Spleen (tissue), 11 donors: ENCODE results near the gene OPCML. TPM values are rescaled to one million over a fixed set of nuclear protein-coding genes. Genes with fewer than 3 reads are reported as not detected.

ENCODE experiments used
- DNase-seq: peaks from one replicate; pipeline ENCODE4 v3.0.0-alpha.2; 2020
- H3K27ac ChIP-seq, 8 donors: fragments of 200-600 bp; sonication (generic) in 7 of 8; 1 replicate in 4 of 8; 2 replicates in 4 of 8; pipeline versions ENCODE4 v1.5.0 to v1.8.0; 2016 to 2021; ENCODE audit warnings: inconsistent platforms in 4 of 8, mild to moderate bottlenecking in 4 of 8, moderate library complexity in 1 of 8
- H3K27me3 ChIP-seq, 7 donors: fragments of 200-600 bp; sonication (generic) in 6 of 7; replicated peaks in 1 of 7; 1 replicate in 4 of 7; 2 replicates in 3 of 7; pipeline versions ENCODE4 v1.5.0 to v1.8.0; 2016 to 2021; ENCODE audit warnings: inconsistent platforms in 3 of 7, mild to moderate bottlenecking in 1 of 7
- H3K36me3 ChIP-seq, 6 donors: fragments of 200-600 bp; sonication (generic) in 5 of 6; 1 replicate in 4 of 6; 2 replicates in 2 of 6; pipeline versions ENCODE4 v1.5.0 to v1.8.0; 2016 to 2021; ENCODE audit warnings: inconsistent platforms in 2 of 6
- H3K4me1 ChIP-seq, 6 donors: fragments of 200-600 bp; sonication (generic) in 5 of 6; 1 replicate in 3 of 6; 2 replicates in 3 of 6; pipeline versions ENCODE4 v1.5.0 to v1.8.0; 2016 to 2021; ENCODE audit warnings: inconsistent platforms in 3 of 6
- H3K4me3 ChIP-seq, 8 donors: fragments of 200-600 bp; sonication (generic) in 7 of 8; 1 replicate in 4 of 8; 2 replicates in 4 of 8; pipeline versions ENCODE4 v1.5.0 to v1.8.0; 2016 to 2021; ENCODE audit warnings: inconsistent platforms in 4 of 8, mild to moderate bottlenecking in 4 of 8, moderate library complexity in 2 of 8
- H3K9me3 ChIP-seq, 8 donors: fragments of 200-600 bp; sonication (generic) in 7 of 8; 1 replicate in 4 of 8; 2 replicates in 4 of 8; pipeline versions ENCODE4 v1.5.0 to v1.8.0; 2016 to 2021; ENCODE audit warnings: inconsistent platforms in 4 of 8
- CTCF ChIP-seq, 11 experiments: fragments of 200-600 bp in 7 of 11; fragments of 450-650 bp in 4 of 11; sonication (generic) in 4 of 11; IDR thresholded peaks in 8 of 11; conservative IDR thresholded peaks in 3 of 11; 1 replicate in 7 of 11; 2 replicates in 4 of 11; pipeline versions ENCODE4 v1.4.0 to v1.8.0; 2016 to 2021; ENCODE audit warnings: antibody characterized with exemption in 11 of 11, inconsistent platforms in 4 of 11, mild to moderate bottlenecking in 1 of 11
- POLR2A ChIP-seq, 3 donors: fragments of 450-650 bp; IDR thresholded peaks; one replicate each; pipeline ENCODE4 v1.5.1; 2017; ENCODE audit warnings: antibody characterized with exemption in 3 of 3, mild to moderate bottlenecking in 1 of 3
- POLR2AphosphoS5 ChIP-seq, 3 donors: sonication (generic); formaldehyde crosslinking; IDR thresholded peaks; one replicate each; pipeline ENCODE4 v1.5.1; 2017; ENCODE audit warnings: antibody characterized with exemption in 3 of 3
- WGBS, 5 donors: extraction: QIAGEN DNeasy Blood & Tissue Kit in 3 of 5; methylation state at CpG; one replicate each; pipeline versions ENCODE4 v1.1.5 to v1.1.7; 2013 to 2018; 5-methylcytosine and 5-hydroxymethylcytosine counted together
- intact Hi-C: fragments of 100-400 bp; cut with DNase I; formaldehyde crosslinking; loops from one replicate; pipeline ENCODE4 v1.15.0; 2023; ENCODE audit warnings: low total_unique reads
- polyA plus RNA-seq, 3 donors: library from polyadenylated mRNA; stranded (reverse); fragments of 200-250 nt; gene quantifications; one replicate each; pipeline ENCODE4 v1.2.1, GENCODE V29; 2013
- total RNA-seq, 7 donors: library from RNA; depleted of rRNA in 3 of 7; stranded (reverse); fragments of >200 nt in 3 of 7; fragmentation: NEBNext Ultra II Directional in 4 of 7; extraction: Animal tissue kit (Norgen Biotek cat#: 25700) in 4 of 7; gene quantifications; one replicate each; pipeline versions ENCODE4 v1.1.0 to v1.2.1, GENCODE V29; 2016 to 2021
- donor health status: healthy with polysubstance abuse.
- donor health status: DM: no; HTN: no; CAD: no; lungs with moderate emphysema.
- donor health status: DM: no; HTN: no; CAD: no.
- donor health status: Bipolar disorder and iron deficiency.
- donor health status: healthy.
- donor health status: DM: no; HTN: no; CAD: no.
- donor health status: DM: yes; HTN: yes; CAD: no.

Gene OPCML
- total and polyA plus RNA-seq, 10 donors, result 0.09 to 10.7 (median 3.1) TPM

GRCh38 chr11:132578580-132578979 is 953.7 kb downstream of the OPCML start:
- H3K9me3 ChIP-seq, result peaks cover 0 to 17% (median 2%) of the 10 kb centered on the region in 8 donors
- H3K27me3 ChIP-seq, result no peaks in the 10 kb centered on the region
- DNase-seq, result no peak
- no peaks in the 10 kb centered on the region for H3K36me3 ChIP-seq
- H3K4me1 ChIP-seq, result no peaks in the 10 kb centered on the region
- intact Hi-C loops, result no loop called here
- H3K27ac ChIP-seq, result no peak overlapping the region
- no peak overlapping the region for H3K4me3 ChIP-seq
- WGBS, 5 donors, result 88 to 98% (median 93%) methylated on average over 1 of the region's 1 CpG
- no peak for TF ChIP-seq POLR2A (IDR thresholded peaks at IDR 0.05)
- no peak for TF ChIP-seq POLR2AphosphoS5 (IDR thresholded peaks at IDR 0.05)
- TF ChIP-seq CTCF (IDR thresholded peaks at IDR 0.05 in 8 of 11, conservative IDR thresholded peaks at IDR 0.05 in 3 of 11), result no peak

- H3K36me3 ChIP-seq, result no peaks in the 10 kb centered on the region
- H3K4me1 ChIP-seq, result no peaks in the 10 kb centered on the region
- no peaks in the 10 kb centered on the region for H3K27me3 ChIP-seq
- 60 to 77% (median 69%) methylated on average over 3 of the region's 3 CpGs for WGBS, 5 donors
- DNase-seq, result no peak
- peak overlapping the region in 6 of 8 donors; percentile 0 to 60 (median 47) for H3K27ac ChIP-seq
- TF ChIP-seq POLR2A (IDR thresholded peaks at IDR 0.05), result no peak
- no peak for TF ChIP-seq CTCF (IDR thresholded peaks at IDR 0.05 in 8 of 11, conservative IDR thresholded peaks at IDR 0.05 in 3 of 11)
- H3K4me3 ChIP-seq, result no peak overlapping the region
- intact Hi-C loops, result no loop called here
- H3K9me3 ChIP-seq, result peaks cover 0 to 31% (median 12%) of the 10 kb centered on the region in 8 donors
Measured at GRCh38 chr11:132576706-132577105, 955.6 kb downstream of the OPCML start.

- DNase-seq, result no peak
- intact Hi-C loops, result no loop called here
- Histone ChIP-seq H3K27me3 (no peaks in the 10 kb centered on the region), H3K36me3 (no peaks in the 10 kb centered on the region), H3K4me3 (no peak overlapping the region), H3K4me1 (peaks cover 0 to 6% (median 0%) of the 10 kb centered on the region in 6 donors), H3K27ac (no peak overlapping the region), H3K9me3 (peaks cover 0 to 11% (median 7%) of the 10 kb centered on the region in 8 donors)
- 87 to 94% (median 90%) methylated on average over 8 of the region's 8 CpGs for WGBS, 5 donors
- TF ChIP-seq POLR2AphosphoS5 (IDR thresholded peaks at IDR 0.05) (no peak), POLR2A (IDR thresholded peaks at IDR 0.05) (no peak), CTCF (IDR thresholded peaks at IDR 0.05 in 8 of 11, conservative IDR thresholded peaks at IDR 0.05 in 3 of 11) (no peak)
Measured at GRCh38 chr11:132564091-132564885, 968.0 kb downstream of the OPCML start.

GRCh38 chr11:132563050-132563449 is 969.3 kb downstream of the OPCML start:
- H3K36me3 ChIP-seq, result no peaks in the 10 kb centered on the region
- TF ChIP-seq POLR2AphosphoS5 (IDR thresholded peaks at IDR 0.05) (no peak), POLR2A (IDR thresholded peaks at IDR 0.05) (no peak), CTCF (IDR thresholded peaks at IDR 0.05 in 8 of 11, conservative IDR thresholded peaks at IDR 0.05 in 3 of 11) (no peak)
- H3K4me1 ChIP-seq, result peaks cover 0 to 6% (median 0%) of the 10 kb centered on the region in 6 donors
- H3K4me3 ChIP-seq, result no peak overlapping the region
- no peak for DNase-seq
- intact Hi-C loops, result no loop called here
- WGBS, 5 donors, result 77 to 92% (median 85%) methylated on average over 2 of the region's 2 CpGs
- H3K9me3 ChIP-seq, result peaks cover 0 to 3% (median 0%) of the 10 kb centered on the region in 8 donors
- H3K27ac ChIP-seq, result no peak overlapping the region
- no peaks in the 10 kb centered on the region for H3K27me3 ChIP-seq
